AG09319 (cell line): ENCODE measurements around the gene ERAS.
"Not testable (repeated sequence)": the region's sequence is repeated elsewhere in the genome, so short reads cannot be mapped to it uniquely, and the experiment has no call there.

Experiments used
- DNase-seq: peaks from one replicate; pipeline ENCODE4 v3.0.0-alpha.2; 2010; ENCODE audit warnings: low read depth; ENCODE audit errors: extremely low read depth
- TF ChIP-seq, protein P1 (sequence below): IDR thresholded peaks from 2 replicates; pipeline ENCODE4 v1.5.1; 2011; ENCODE audit warnings: low read depth, mild to moderate bottlenecking, inconsistent platforms, low read length, moderate library complexity

ERAS gene

DNA sequence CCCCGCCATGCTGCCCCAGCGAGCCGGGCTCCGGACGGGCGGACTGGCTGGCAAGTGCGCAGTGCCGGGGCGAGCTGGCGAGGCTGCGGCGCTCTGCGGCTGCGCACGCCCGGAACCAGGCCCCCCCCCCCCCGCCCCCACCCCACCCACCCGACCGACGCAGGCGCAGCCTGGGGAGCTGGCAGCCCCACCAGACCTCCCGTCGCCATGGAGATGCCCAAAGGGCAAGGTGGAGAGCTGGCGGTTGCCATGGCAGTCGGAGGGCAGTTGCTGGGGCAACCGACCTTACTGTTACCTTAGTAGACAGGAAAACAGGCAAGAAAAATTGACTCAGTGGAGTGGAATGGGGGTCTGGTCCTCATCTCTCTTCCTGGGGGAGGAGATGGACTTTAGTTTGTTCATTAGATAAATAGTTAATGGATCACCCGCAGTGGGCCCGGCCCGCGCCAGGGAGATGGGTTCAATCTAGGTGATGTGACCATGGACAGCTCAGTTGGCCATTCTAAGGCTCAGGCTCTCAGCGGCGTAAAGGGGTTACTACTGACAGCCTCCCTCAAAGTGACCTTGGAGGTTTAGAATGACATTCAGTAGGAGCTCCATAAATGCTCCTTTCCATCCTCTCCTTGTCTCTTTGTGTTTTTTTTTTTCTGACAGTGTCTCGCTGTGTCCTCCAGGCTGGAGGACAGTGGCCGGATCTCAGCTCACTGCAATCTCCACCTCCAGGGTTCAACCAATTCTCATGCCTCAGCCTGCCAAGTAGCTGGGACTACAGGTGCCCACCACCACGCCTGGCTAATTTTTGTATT lies 9.4 kb downstream of the ERAS start, which contains the start of gene PCSK1N:
TSS of gene PCSK1N (minus strand) at position 87 of the 806 bp plus-strand sequence. CDS start at position 9, 78 bp downstream.
- TF ChIP-seq, protein P1, sequence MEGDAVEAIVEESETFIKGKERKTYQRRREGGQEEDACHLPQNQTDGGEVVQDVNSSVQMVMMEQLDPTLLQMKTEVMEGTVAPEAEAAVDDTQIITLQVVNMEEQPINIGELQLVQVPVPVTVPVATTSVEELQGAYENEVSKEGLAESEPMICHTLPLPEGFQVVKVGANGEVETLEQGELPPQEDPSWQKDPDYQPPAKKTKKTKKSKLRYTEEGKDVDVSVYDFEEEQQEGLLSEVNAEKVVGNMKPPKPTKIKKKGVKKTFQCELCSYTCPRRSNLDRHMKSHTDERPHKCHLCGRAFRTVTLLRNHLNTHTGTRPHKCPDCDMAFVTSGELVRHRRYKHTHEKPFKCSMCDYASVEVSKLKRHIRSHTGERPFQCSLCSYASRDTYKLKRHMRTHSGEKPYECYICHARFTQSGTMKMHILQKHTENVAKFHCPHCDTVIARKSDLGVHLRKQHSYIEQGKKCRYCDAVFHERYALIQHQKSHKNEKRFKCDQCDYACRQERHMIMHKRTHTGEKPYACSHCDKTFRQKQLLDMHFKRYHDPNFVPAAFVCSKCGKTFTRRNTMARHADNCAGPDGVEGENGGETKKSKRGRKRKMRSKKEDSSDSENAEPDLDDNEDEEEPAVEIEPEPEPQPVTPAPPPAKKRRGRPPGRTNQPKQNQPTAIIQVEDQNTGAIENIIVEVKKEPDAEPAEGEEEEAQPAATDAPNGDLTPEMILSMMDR, result no peak
- no peak for DNase-seq

DNA sequence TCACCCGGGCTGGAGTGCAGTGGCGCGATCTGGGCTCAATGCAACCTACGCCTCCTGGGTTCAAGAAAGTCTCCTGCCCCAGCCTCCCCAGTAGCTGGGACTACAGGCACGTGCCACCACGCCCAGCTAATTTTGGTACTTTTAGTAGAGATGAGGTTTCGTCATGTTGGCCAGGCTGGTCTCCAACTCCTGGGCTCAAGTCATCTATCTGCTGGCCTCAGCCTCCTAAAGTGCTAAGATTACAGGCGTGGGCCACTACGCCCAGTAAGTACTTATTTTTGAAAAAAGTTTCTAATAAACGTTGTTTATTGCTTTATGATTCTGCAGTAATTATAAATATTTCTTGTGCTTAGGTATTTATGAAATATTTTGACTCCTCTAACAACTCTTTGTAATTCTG lies 13.4 kb downstream of the ERAS start:
- TF ChIP-seq, protein P1, result no peak
- no peak for DNase-seq

DNA sequence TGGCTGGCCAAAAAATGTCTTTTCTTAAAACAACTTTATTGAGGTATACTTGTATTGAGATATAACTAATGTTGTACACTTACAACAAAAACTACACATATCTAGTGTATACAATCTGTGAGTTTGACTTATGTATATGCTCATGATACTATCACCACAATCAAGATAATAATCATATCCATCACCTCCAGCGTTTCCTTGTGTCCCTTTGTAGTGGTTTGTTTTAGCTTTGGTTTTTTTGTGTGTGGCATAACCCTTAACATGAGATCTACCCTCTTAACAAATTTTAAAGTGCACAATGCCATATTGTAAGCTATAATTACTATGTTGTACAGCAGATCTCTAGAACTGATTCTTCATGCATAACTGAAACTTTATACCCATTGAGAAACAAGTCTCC lies 22.5 kb downstream of the ERAS start:
- no peak for DNase-seq
- TF ChIP-seq, protein P1, result no peak

DNA sequence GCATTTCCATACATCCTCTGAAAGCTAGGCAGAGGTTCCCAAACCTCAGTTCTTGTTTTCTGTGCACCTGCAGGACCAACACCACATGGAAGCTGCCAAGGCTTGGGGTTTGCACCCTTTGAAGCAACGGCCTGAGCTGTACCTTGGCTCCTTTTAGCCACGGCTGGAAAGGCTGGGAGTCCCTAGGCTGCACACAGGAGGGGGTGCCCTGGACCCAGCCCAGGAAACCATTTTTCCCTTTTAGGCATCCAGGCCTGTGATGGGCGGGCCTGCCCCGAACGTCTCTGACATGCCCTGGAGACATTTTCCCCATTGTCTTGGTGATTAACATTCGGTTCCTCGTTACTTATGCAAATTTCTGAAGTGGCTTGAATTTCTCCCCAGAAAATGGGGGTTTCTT lies 26.5 kb downstream of the ERAS start:
- no peak for DNase-seq
- TF ChIP-seq, protein P1, result no peak

DNA sequence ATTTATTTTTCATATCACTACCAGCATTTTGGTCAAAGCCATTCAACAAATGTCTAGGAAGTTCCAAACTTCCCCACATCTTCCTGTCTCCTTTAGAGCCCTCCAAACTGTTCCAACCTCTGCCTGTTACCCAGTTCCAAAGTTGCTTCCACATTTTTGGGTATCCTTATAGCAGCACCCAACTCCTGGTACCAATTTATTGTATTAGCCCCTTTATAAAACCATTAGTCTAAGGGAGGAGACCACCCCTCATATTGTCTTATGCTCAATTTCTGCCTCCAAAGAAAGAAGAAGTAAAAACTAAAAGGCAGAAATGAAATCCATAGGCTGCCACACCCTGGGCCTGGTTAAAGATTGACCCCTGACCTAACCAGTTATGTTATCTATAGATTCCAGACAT lies 27.2 kb downstream of the ERAS start:
- DNase-seq, result not testable (repeated sequence)

DNA sequence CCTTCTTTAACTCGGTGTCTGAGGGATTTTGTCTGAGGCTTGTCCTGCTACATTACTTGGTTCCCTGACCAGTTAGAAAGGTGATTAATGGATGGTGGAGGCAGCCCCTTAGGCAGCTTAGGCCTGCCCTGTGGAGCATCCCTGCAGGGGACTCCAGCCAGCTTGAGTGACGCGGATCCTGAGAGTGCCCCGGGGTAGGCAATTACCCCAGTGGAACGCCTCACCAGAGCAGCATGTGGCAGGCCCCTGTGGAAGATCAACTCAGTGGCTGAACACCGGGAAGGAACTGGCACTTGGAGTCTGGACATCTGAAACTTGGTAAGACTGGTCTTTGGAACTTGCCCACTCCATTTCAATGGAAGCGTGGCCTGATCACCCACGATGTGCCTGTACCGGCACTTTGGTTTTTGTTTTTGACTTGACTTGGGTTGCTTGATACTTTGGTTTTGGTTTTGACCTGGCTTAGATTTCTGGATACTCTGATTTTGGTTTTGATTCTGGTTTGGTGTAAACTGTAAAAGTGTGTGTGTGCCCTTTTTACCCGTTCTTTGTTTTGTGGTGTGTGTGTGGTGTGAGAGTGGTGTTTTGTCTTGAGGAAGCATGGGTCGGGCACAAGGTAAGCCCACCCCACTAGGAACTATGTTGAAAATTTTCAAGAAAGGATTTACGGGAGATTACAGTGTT lies 27.9 kb downstream of the ERAS start:
- DNase-seq, result not testable (repeated sequence)

DNA sequence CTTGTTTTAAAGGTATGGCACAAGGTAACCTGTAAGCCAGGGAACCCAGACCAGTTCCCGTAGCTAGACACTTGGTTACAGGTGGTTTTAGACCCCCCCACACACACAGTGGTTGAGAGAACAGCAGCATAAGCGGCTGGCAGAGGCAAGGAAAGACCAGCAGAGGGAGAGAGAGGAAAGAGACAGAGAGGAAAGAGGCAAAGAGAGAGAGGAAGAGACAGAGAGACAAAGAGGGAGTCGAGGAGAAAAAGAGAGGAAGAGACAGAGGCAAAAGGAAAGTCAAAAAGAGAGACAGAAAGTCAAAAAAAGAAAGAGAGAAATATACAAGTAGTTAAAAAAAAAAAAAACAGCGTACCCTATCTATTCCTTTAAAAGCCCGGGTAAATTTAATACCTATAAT lies 28.6 kb downstream of the ERAS start:
- TF ChIP-seq, protein P1, result peak; percentile 30
- no peak for DNase-seq

DNA sequence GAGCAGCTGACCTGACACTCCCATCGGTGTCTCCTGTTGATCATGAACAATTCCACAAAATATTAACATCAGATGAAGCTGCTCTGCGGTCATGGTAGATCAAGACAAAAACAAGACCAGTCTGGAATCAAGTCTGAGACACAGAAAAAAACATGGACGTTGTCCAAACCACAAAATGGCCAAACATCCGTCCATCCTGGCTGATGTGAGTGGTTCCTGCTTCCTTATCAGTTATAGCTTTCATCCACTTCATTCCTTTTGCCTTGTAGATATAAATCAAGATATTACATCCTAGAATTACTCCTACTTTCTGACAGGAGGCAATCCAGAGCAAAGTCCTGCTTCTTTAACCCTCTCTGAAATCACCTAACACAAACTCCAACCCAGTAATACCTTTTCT lies 37.9 kb downstream of the ERAS start:
- DNase-seq, result no peak
- TF ChIP-seq, protein P1, result no peak

DNA sequence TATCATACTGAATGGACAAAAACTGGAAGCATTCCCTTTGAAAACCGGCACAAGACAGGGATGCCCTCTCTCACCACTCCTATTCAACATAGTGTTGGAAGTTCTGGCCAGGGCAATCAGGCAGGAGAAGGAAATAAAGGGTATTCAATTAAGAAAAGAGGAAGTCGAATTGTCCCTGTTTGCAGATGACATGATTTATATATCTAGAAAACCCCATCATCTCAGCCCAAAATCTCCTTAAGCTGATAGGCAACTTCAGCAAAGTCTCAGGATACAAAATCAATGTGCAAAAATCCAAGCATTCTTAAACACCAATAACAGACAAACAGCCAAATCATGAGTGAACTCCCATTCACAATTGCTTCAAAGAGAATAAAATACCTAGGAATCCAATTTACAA lies 45.7 kb downstream of the ERAS start:
- DNase-seq, result not testable (repeated sequence)

GRCh38 chrX:48876944-48877343 lies 50.6 kb downstream of the ERAS start:
- not testable (repeated sequence) for DNase-seq
